Fibroblast of mammary gland (primary cell): ENCODE data around the gene SLC8A3.

Experiments used
- DNase-seq: peaks from one replicate; pipeline ENCODE4 v3.0.0-alpha.2; 2010; ENCODE audit warnings: low read depth
- H3K4me3 ChIP-seq: 2 replicates; pipeline ENCODE4 v1.5.1; 2011; ENCODE audit warnings: low read depth, mild to moderate bottlenecking, low read length, moderate library complexity; ENCODE audit not compliant: control insufficient read depth
- TF ChIP-seq, protein P1 (sequence below): conservative IDR thresholded peaks from 2 replicates; pipeline ENCODE4 v1.5.1; 2011; ENCODE audit warnings: low read depth, low read length, inconsistent platforms; ENCODE audit not compliant: control insufficient read depth, insufficient read depth

Gene SLC8A3

DNA sequence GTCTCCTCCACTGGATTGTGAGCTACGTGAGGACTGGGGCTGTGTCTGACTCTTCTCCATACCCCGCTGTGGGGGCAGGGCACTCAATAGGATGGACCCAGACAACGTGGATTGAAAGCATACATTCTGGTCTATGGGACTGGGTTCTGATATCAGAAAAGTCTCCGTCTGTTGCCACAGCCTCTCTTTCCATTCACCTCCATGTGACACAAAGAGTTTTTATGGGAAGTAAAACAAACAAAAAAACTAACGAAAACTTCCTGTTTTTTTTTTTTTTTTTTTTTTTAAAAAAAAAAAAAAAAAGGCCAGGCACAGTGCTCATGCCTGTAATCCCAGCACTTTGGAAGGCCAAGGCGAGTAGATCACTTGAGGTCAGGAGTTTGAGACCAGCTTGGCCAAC, 44.7 kb downstream of the SLC8A3 start:
- TF ChIP-seq, protein P1, sequence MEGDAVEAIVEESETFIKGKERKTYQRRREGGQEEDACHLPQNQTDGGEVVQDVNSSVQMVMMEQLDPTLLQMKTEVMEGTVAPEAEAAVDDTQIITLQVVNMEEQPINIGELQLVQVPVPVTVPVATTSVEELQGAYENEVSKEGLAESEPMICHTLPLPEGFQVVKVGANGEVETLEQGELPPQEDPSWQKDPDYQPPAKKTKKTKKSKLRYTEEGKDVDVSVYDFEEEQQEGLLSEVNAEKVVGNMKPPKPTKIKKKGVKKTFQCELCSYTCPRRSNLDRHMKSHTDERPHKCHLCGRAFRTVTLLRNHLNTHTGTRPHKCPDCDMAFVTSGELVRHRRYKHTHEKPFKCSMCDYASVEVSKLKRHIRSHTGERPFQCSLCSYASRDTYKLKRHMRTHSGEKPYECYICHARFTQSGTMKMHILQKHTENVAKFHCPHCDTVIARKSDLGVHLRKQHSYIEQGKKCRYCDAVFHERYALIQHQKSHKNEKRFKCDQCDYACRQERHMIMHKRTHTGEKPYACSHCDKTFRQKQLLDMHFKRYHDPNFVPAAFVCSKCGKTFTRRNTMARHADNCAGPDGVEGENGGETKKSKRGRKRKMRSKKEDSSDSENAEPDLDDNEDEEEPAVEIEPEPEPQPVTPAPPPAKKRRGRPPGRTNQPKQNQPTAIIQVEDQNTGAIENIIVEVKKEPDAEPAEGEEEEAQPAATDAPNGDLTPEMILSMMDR: no peak
- H3K4me3 ChIP-seq: no peak overlapping the region
- no peak for DNase-seq

DNA sequence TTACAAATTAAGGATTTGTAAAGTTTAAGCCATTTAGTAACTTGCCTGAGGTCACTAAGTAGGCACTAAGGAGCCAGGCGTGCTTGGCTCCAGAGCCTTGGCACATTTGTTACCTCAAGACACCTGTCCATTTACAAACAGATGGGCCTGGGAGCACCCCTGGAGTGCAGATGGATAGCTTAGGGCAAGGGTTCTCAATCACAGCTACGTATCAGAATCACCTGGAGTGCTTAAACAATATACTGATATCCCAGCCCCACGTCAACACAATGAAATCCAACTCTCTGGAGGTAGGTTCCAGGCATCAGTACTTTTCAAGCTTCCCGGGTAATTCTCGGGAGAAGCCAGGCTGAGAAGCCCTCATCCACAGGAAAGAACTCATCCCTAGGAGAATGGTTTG, 45.4 kb downstream of the SLC8A3 start:
- TF ChIP-seq, protein P1: no peak
- no peak for DNase-seq
- no peak overlapping the region for H3K4me3 ChIP-seq

DNA sequence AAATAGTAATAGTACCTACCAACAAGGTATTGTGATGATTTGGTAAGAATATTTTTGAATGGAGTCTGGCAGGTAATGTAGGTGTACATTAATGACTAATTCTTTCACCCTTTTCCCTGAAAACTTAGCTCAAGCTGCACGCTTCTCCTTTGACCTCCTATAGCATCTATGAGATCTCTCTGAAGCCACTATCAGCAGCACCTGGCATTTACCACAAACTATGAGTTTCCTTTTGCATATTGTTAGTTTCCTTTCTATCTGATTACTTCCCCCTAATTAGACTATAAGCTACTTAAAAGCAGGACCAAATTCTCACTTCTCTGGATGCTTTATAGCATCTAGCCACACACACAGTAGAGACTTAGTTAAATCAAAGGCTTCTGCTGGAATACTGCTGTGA, 48.1 kb downstream of the SLC8A3 start:
- no peak for DNase-seq
- H3K4me3 ChIP-seq: no peak overlapping the region
- TF ChIP-seq, protein P1: no peak

- no peak for DNase-seq
- H3K4me3 ChIP-seq: no peak overlapping the region
- TF ChIP-seq, protein P1: no peak
Observed at GRCh38 chr14:70139384-70139783, 49.4 kb downstream of the SLC8A3 start.

GRCh38 chr14:70137788-70138187, 51.0 kb downstream of the SLC8A3 start:
- no peak overlapping the region for H3K4me3 ChIP-seq
- TF ChIP-seq, protein P1: no peak
- no peak for DNase-seq

- no peak for DNase-seq
- TF ChIP-seq, protein P1: no peak
- H3K4me3 ChIP-seq: no peak overlapping the region
Observed at GRCh38 chr14:70133461-70133860, 55.3 kb downstream of the SLC8A3 start.

- TF ChIP-seq, protein P1: no peak
- DNase-seq: no peak
- H3K4me3 ChIP-seq: no peak overlapping the region
Observed at GRCh38 chr14:70130482-70130881, 58.3 kb downstream of the SLC8A3 start.
